OCI-LY7 (cell line): ENCODE results near the gene CFAP77.

Source experiments
- EZH2phosphoT487 ChIP-seq: fragments of 200-600 bp; sonication (generic); IDR thresholded peaks from 2 replicates; pipeline ENCODE4 v1.6.1; 2018; ENCODE audit warnings: low read depth, borderline replicate concordance, mild to moderate bottlenecking, mixed run types, antibody characterized with exemption, low read length, moderate library complexity, mixed read lengths
- TF ChIP-seq, protein P1 (sequence below): fragments of 200-600 bp; sonication (generic); conservative IDR thresholded peaks from 2 replicates; pipeline ENCODE4 v1.5.1; 2014; ENCODE audit warnings: mild to moderate bottlenecking, antibody characterized with exemption, low read length, moderate library complexity, mixed read lengths

GRCh38 chr9:132541051-132541450 is 131.0 kb downstream of the CFAP77 start:
- TF ChIP-seq, protein P1, sequence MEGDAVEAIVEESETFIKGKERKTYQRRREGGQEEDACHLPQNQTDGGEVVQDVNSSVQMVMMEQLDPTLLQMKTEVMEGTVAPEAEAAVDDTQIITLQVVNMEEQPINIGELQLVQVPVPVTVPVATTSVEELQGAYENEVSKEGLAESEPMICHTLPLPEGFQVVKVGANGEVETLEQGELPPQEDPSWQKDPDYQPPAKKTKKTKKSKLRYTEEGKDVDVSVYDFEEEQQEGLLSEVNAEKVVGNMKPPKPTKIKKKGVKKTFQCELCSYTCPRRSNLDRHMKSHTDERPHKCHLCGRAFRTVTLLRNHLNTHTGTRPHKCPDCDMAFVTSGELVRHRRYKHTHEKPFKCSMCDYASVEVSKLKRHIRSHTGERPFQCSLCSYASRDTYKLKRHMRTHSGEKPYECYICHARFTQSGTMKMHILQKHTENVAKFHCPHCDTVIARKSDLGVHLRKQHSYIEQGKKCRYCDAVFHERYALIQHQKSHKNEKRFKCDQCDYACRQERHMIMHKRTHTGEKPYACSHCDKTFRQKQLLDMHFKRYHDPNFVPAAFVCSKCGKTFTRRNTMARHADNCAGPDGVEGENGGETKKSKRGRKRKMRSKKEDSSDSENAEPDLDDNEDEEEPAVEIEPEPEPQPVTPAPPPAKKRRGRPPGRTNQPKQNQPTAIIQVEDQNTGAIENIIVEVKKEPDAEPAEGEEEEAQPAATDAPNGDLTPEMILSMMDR, result no peak
- no peak for TF ChIP-seq EZH2phosphoT487
